Measurements from ENCODE around the gene KCTD4. TPM values are rescaled to one million over a fixed set of nuclear protein-coding genes. Genes with fewer than 3 reads are reported as not detected.

Gene KCTD4
- total RNA-seq, 1 experiment from 2014 or later = not detected

GRCh38 chr13:45243077-45243476, 42.2 kb upstream of the KCTD4 start:
- Mint-ChIP-seq H3K4me1 (ENCODE audit: low read depth, unreplicated experiment) (peaks cover 21% of the 10 kb centered on the region), H3K9me3 (ENCODE audit: unreplicated experiment) (no peaks in the 10 kb centered on the region), H3K27ac (ENCODE audit: unreplicated experiment) (no peak overlapping the region), H3K4me3 (ENCODE audit: unreplicated experiment) (no peak overlapping the region), H3K36me3 (ENCODE audit: insufficient read depth, unreplicated experiment) (no peaks in the 10 kb centered on the region), H3K27me3 (ENCODE audit: insufficient read depth, unreplicated experiment) (no peaks in the 10 kb centered on the region)
- no TSS peak for BruUV-seq (replicated peaks)
- DNase-seq = peak in 1 of 2 experiments; percentile 27
- H3K4me1 ChIP-seq = peaks cover 24% of the 10 kb centered on the region
- H3K36me3 ChIP-seq (ENCODE audit: control insufficient read depth, insufficient read depth, low read length) = no peaks in the 10 kb centered on the region
- intact Hi-C loops (cut with micrococcal nuclease; ENCODE audit: unreplicated experiment) = no loop called here
- H3K4me3 ChIP-seq (ENCODE audit: low read depth, low read length) = no peak overlapping the region
- H3K27me3 ChIP-seq (replicated peaks; ENCODE audit: control insufficient read depth, insufficient read depth, low read length) = no peaks in the 10 kb centered on the region
- ChIA-PET POLR2A (no interaction called here), CTCF (no interaction called here)
- H3K9me3 ChIP-seq = no peaks in the 10 kb centered on the region
- no peak for TF ChIP-seq CTCF (IDR thresholded peaks at IDR 0.05; ENCODE audit: insufficient read depth in 1 of 2, low read depth in 1 of 2, low read length in 1 of 2, severe bottlenecking in 1 of 2, unreplicated experiment in 1 of 2)

DNA sequence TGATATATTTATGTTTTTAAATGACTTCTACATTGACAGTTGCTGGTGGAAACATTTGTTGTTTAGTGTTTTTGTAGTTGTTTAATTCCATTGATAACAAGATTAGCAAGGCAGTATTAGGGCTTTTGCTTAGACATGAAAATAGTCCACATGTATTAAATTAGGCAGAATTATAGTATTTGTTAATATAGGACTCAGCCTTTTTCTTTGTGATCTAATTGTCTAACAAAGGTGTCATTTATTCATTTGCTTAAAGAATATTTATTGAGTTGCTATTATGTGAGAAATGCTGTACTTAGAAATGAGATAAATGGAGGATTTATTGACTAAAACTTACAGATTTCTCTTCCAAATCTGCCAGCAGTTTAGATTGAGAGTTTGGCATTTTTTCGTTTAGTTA, 41.7 kb upstream of the KCTD4 start:
- TF ChIP-seq CTCF (IDR thresholded peaks at IDR 0.05; ENCODE audit: insufficient read depth in 1 of 2, low read depth in 1 of 2, low read length in 1 of 2, severe bottlenecking in 1 of 2, unreplicated experiment in 1 of 2) = no peak
- no TSS peak for BruUV-seq (replicated peaks)
- Histone ChIP-seq H3K9me3 (no peaks in the 10 kb centered on the region), H3K27me3 (replicated peaks; ENCODE audit: control insufficient read depth, insufficient read depth, low read length) (no peaks in the 10 kb centered on the region), H3K36me3 (ENCODE audit: control insufficient read depth, insufficient read depth, low read length) (no peaks in the 10 kb centered on the region), H3K4me1 (peaks cover 24% of the 10 kb centered on the region), H3K4me3 (ENCODE audit: low read depth, low read length) (no peak overlapping the region)
- H3K27ac Mint-ChIP-seq (ENCODE audit: unreplicated experiment) = no peak overlapping the region
- H3K4me3 Mint-ChIP-seq (ENCODE audit: unreplicated experiment) = no peak overlapping the region
- ChIA-PET CTCF (no interaction called here), POLR2A (no interaction called here)
- H3K36me3 Mint-ChIP-seq (ENCODE audit: insufficient read depth, unreplicated experiment) = no peaks in the 10 kb centered on the region
- H3K27me3 Mint-ChIP-seq (ENCODE audit: insufficient read depth, unreplicated experiment) = no peaks in the 10 kb centered on the region
- no peak for DNase-seq
- intact Hi-C loops (cut with micrococcal nuclease; ENCODE audit: unreplicated experiment) = no loop called here
- peaks cover 21% of the 10 kb centered on the region for H3K4me1 Mint-ChIP-seq (ENCODE audit: low read depth, unreplicated experiment)
- no peaks in the 10 kb centered on the region for H3K9me3 Mint-ChIP-seq (ENCODE audit: unreplicated experiment)

DNA sequence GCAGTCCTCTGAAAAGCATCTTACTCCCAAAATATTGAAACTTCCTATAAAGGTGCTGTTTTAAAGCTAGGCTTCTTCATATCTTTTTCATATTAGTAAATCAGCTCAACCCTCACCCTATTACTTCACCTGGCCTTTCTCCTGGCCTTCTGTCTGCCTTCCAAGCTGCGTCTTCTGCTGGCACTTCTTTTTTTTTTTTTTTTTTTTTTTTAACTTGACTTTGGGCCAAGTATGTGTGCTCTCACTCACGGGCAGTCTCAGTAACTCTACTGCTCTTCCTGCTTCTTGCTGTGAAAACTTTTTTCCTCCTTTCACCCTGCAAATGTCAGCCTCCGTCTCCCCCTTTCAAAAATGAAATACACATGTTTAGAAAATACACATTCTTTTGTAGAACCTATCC, 41.2 kb upstream of the KCTD4 start:
- no peaks in the 10 kb centered on the region for H3K36me3 ChIP-seq (ENCODE audit: control insufficient read depth, insufficient read depth, low read length)
- H3K9me3 ChIP-seq = no peaks in the 10 kb centered on the region
- H3K36me3 Mint-ChIP-seq (ENCODE audit: insufficient read depth, unreplicated experiment) = no peaks in the 10 kb centered on the region
- peaks cover 24% of the 10 kb centered on the region for H3K4me1 ChIP-seq
- H3K4me1 Mint-ChIP-seq (ENCODE audit: low read depth, unreplicated experiment) = peaks cover 21% of the 10 kb centered on the region
- no peak overlapping the region for H3K27ac Mint-ChIP-seq (ENCODE audit: unreplicated experiment)
- CTCF ChIA-PET = no interaction called here
- no peak for TF ChIP-seq CTCF (IDR thresholded peaks at IDR 0.05; ENCODE audit: insufficient read depth in 1 of 2, low read depth in 1 of 2, low read length in 1 of 2, severe bottlenecking in 1 of 2, unreplicated experiment in 1 of 2)
- no peak overlapping the region for H3K4me3 ChIP-seq (ENCODE audit: low read depth, low read length)
- H3K27me3 Mint-ChIP-seq (ENCODE audit: insufficient read depth, unreplicated experiment) = no peaks in the 10 kb centered on the region
- POLR2A ChIA-PET = no interaction called here
- H3K4me3 Mint-ChIP-seq (ENCODE audit: unreplicated experiment) = no peak overlapping the region
- no TSS peak for BruUV-seq (replicated peaks)
- H3K27me3 ChIP-seq (replicated peaks; ENCODE audit: control insufficient read depth, insufficient read depth, low read length) = no peaks in the 10 kb centered on the region
- intact Hi-C loops (cut with micrococcal nuclease; ENCODE audit: unreplicated experiment) = no loop called here
- H3K9me3 Mint-ChIP-seq (ENCODE audit: unreplicated experiment) = no peaks in the 10 kb centered on the region
- DNase-seq = no peak

All from Caco-2 (cell line).